WTC11 (cell line): ENCODE data around the gene WDFY4. TPM values are rescaled to one million over a fixed set of nuclear protein-coding genes. Genes with fewer than 3 reads are reported as not detected.

Experiments used
- ATAC-seq: fragments of 200-7000 bp; cut with Tn5 transposase; 2 replicates; pipeline ENCODE4 v1.10.0; 2021; ENCODE audit warnings: mild to moderate bottlenecking, moderate library complexity
- CTCF ChIA-PET: fragments of 300-600 bp; sonication (Branson Sonifier 250); formaldehyde crosslinking; loops from one replicate; lab custom pipeline; 2021; ENCODE audit warnings: antibody characterized with exemption; lab: Charles Lee
- POLR2A ChIA-PET: fragments of 350-600 bp; sonication (Branson Sonifier 250); formaldehyde crosslinking; loops from one replicate; lab custom pipeline; 2021; ENCODE audit warnings: antibody characterized with exemption; lab: Charles Lee
- DNase-seq: peaks from one replicate; pipeline ENCODE4 v3.0.0; 2021; ENCODE audit warnings: low spot score
- H3K27ac Mint-ChIP-seq: 2 replicates; pipeline ENCODE4 v1.8.0; 2021; ENCODE audit warnings: mixed read lengths
- H3K27me3 Mint-ChIP-seq: 2 replicates; pipeline ENCODE4 v1.8.0; 2021; ENCODE audit warnings: low read depth, mild to moderate bottlenecking, moderate library complexity, mixed read lengths
- H3K36me3 Mint-ChIP-seq: 2 replicates; pipeline ENCODE4 v1.8.0; 2021; ENCODE audit warnings: mixed read lengths
- H3K4me1 Mint-ChIP-seq: 2 replicates; pipeline ENCODE4 v1.8.0; 2022; ENCODE audit warnings: mixed read lengths
- H3K4me3 Mint-ChIP-seq: 2 replicates; pipeline ENCODE4 v1.8.0; 2021; ENCODE audit warnings: mild to moderate bottlenecking, moderate library complexity, mixed read lengths
- H3K9me3 Mint-ChIP-seq: 2 replicates; pipeline ENCODE4 v1.8.0; 2021; ENCODE audit warnings: mixed read lengths
- CBFB ChIP-seq: sonication (generic); formaldehyde crosslinking; IDR thresholded peaks from 2 replicates; pipeline ENCODE4 v1.8.1; 2022; ENCODE audit warnings: mild to moderate bottlenecking, low read depth, missing genetic modification reagents
- ETV6 ChIP-seq: sonication (generic); formaldehyde crosslinking; IDR thresholded peaks from 2 replicates; pipeline ENCODE4 v1.8.1; 2022; ENCODE audit warnings: mild to moderate bottlenecking, missing genetic modification reagents
- HMGA2 ChIP-seq: fragments of 250-450 bp; sonication (Bioruptor Pico); IDR thresholded peaks from 2 replicates; pipeline ENCODE4 v1.4.0; 2021; ENCODE audit warnings: mild to moderate bottlenecking, moderate library complexity
- IRF2 ChIP-seq: sonication (generic); formaldehyde crosslinking; IDR thresholded peaks from 2 replicates; pipeline ENCODE4 v1.8.0; 2022; ENCODE audit warnings: low read depth, missing genetic modification reagents, borderline replicate concordance
- JUN ChIP-seq: sonication (generic); formaldehyde crosslinking; IDR thresholded peaks from 2 replicates; pipeline ENCODE4 v1.8.0; 2023; ENCODE audit warnings: mild to moderate bottlenecking, missing genetic modification reagents
- NR2C2 ChIP-seq: sonication (generic); formaldehyde crosslinking; IDR thresholded peaks from 2 replicates; pipeline ENCODE4 v1.8.0; 2022; ENCODE audit warnings: mild to moderate bottlenecking, missing genetic modification reagents
- PRRX2 ChIP-seq: fragments of 250-450 bp; sonication (Bioruptor Pico); IDR thresholded peaks from 2 replicates; pipeline ENCODE4 v1.8.0; 2021; ENCODE audit warnings: mild to moderate bottlenecking
- TCF7 ChIP-seq: sonication (generic); formaldehyde crosslinking; IDR thresholded peaks from 2 replicates; pipeline ENCODE4 v1.8.0; 2022; ENCODE audit warnings: mild to moderate bottlenecking, low read depth, missing genetic modification reagents, moderate library complexity
- ZNF423 ChIP-seq: fragments of 250-450 bp; sonication (Bioruptor Pico); IDR thresholded peaks from 2 replicates; pipeline ENCODE4 v2.1.2; 2022; ENCODE audit warnings: mild to moderate bottlenecking, moderate library complexity
- total RNA-seq: library from RNA; stranded (reverse); gene quantifications from 3 replicates; pipeline ENCODE4 v1.2.3, GENCODE V29; 2021
- TF ChIP-seq, protein P1 (sequence below): fragments of 250-450 bp; sonication (Bioruptor Pico); conservative IDR thresholded peaks from 2 replicates; pipeline ENCODE4 v1.9.0; 2021; ENCODE audit warnings: mild to moderate bottlenecking
- TF ChIP-seq, protein P2 (sequence below): fragments of 250-450 bp; sonication (Bioruptor Pico); IDR thresholded peaks from 2 replicates; pipeline ENCODE4 v1.9.0; 2021; ENCODE audit warnings: mild to moderate bottlenecking
- TF ChIP-seq, protein P3 (sequence below): fragments of 250-450 bp; sonication (Bioruptor Pico); IDR thresholded peaks from 2 replicates; pipeline ENCODE4 v1.8.0; 2021; ENCODE audit warnings: mild to moderate bottlenecking
- TF ChIP-seq, protein P4 (sequence below): sonication (generic); formaldehyde crosslinking; IDR thresholded peaks from 2 replicates; pipeline ENCODE4 v1.8.1; 2023; ENCODE audit warnings: mild to moderate bottlenecking, moderate library complexity, missing genetic modification reagents
- TF ChIP-seq, protein P5 (sequence below): fragments of 250-450 bp; sonication (Bioruptor Pico); IDR thresholded peaks from 2 replicates; pipeline ENCODE4 v1.9.0; 2021; ENCODE audit warnings: mild to moderate bottlenecking
- TF ChIP-seq, protein P6 (sequence below): sonication (generic); formaldehyde crosslinking; IDR thresholded peaks from 2 replicates; pipeline ENCODE4 v1.8.1; 2022; ENCODE audit warnings: low read depth, missing genetic modification reagents, borderline replicate concordance

The WDFY4 gene
- total RNA-seq, 1 experiment from 2014 or later, result 0.13 TPM

GRCh38 chr10:48934672-48935501 is 250.2 kb downstream of the WDFY4 start:
- no peak overlapping the region for H3K4me3 Mint-ChIP-seq
- CTCF ChIA-PET, result interaction anchor here (1.0 kb wide), 1 partner anchor 189 kb away, joined by 3 read pairs; no protein-coding TSS in a partner anchor
- ATAC-seq (peak; percentile 27), DNase-seq (no peak)
- H3K27ac Mint-ChIP-seq, result no peak overlapping the region
- peaks cover 5% of the 10 kb centered on the region; the same call in 1 of the 2 replicates for H3K27me3 Mint-ChIP-seq
- H3K4me1 Mint-ChIP-seq, result peaks cover 15% of the 10 kb centered on the region
- no peaks in the 10 kb centered on the region for H3K36me3 Mint-ChIP-seq
- POLR2A ChIA-PET, result no interaction called here
- no peaks in the 10 kb centered on the region for H3K9me3 Mint-ChIP-seq
- TF ChIP-seq ZNF423 (CRISPR knock-in tag), result 0 out of 2 replicates have a peak, but pooled peaks have one; percentile 8
- no peak for TF ChIP-seq IRF2 (CRISPR knock-in tag)
- TF ChIP-seq, protein P1, sequence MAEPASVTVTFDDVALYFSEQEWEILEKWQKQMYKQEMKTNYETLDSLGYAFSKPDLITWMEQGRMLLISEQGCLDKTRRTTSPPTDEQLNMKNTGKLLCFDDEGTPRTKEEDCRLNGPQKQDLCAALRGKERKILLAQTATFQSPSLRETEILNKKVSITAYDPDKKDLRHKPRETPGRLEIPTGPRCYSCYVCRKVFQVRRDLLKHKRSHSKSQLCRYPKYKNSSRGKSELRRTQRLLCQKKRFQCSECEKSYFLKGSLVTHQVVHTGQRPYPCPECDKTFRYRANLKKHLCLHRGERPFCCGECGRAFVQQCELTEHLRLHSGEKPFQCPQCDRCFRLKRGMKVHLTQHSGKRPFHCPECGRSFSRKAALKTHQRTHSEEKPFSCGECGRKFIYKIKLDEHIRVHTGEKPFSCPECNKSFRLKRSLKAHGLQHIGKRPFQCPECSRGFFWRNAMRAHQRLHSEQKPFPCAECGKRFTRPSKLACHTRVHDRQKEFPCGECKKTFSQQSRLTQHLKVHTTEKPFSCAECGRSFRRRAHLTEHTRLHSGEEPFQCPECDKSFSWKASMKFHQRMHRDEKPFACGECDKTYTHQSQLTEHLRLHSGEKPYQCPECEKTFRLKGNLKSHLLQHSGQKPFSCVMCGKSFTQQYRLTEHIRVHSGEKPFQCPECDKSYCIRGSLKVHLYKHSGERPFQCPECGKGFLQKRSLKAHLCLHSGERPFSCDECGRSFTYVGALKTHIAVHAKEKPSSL (CRISPR knock-in tag), result no peak
- TF ChIP-seq JUN (CRISPR knock-in tag), result no peak
- TF ChIP-seq, protein P2, sequence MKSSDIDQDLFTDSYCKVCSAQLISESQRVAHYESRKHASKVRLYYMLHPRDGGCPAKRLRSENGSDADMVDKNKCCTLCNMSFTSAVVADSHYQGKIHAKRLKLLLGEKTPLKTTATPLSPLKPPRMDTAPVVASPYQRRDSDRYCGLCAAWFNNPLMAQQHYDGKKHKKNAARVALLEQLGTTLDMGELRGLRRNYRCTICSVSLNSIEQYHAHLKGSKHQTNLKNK, result no peak
- TF ChIP-seq, all 79 proteins: peak for 1

- H3K4me1 Mint-ChIP-seq, result peaks cover 15% of the 10 kb centered on the region
- H3K4me3 Mint-ChIP-seq, result no peak overlapping the region
- no peak for DNase-seq
- no peak for ATAC-seq
- H3K9me3 Mint-ChIP-seq, result no peaks in the 10 kb centered on the region
- no peaks in the 10 kb centered on the region for H3K36me3 Mint-ChIP-seq
- no peak overlapping the region for H3K27ac Mint-ChIP-seq
- H3K27me3 Mint-ChIP-seq, result peaks cover 5% of the 10 kb centered on the region; the same call in 1 of the 2 replicates
- ChIA-PET CTCF (no interaction called here), POLR2A (no interaction called here)
- no peak for TF ChIP-seq IRF2 (CRISPR knock-in tag)
- TF ChIP-seq ETV6 (CRISPR knock-in tag), result no peak
- TF ChIP-seq NR2C2 (CRISPR knock-in tag), result no peak
- TF ChIP-seq TCF7 (CRISPR knock-in tag), result no peak
- TF ChIP-seq, protein P3, sequence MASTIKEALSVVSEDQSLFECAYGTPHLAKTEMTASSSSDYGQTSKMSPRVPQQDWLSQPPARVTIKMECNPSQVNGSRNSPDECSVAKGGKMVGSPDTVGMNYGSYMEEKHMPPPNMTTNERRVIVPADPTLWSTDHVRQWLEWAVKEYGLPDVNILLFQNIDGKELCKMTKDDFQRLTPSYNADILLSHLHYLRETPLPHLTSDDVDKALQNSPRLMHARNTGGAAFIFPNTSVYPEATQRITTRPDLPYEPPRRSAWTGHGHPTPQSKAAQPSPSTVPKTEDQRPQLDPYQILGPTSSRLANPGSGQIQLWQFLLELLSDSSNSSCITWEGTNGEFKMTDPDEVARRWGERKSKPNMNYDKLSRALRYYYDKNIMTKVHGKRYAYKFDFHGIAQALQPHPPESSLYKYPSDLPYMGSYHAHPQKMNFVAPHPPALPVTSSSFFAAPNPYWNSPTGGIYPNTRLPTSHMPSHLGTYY, result no peak
These were observed 250.9 kb downstream of the WDFY4 start for GRCh38 chr10:48935577-48935976.

DNA sequence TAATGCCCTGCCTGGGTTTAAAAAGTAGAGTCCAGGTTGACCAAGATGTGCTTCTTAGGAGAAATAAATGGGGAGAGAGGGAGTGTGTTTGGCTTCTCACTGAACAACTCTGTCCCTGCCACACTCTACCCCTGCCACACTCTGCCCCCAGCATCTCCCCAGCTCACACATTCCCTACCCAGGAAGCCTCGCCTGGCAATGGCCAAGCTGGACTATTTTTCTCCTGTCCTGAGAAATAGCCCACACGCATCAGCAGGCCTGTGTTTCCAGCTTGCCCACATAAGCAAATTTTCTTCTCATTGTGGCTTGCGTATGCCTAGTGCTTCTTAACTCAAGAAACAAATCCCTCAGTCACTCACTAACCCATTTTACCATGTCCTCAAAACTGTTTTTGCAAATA is 253.1 kb downstream of the WDFY4 start:
- Mint-ChIP-seq H3K27me3 (0 out of 2 replicates have a peak, but pooled peaks cover 1% of the 10 kb centered on the region), H3K27ac (no peak overlapping the region), H3K9me3 (no peaks in the 10 kb centered on the region), H3K36me3 (no peaks in the 10 kb centered on the region), H3K4me1 (peaks cover 6% of the 10 kb centered on the region), H3K4me3 (no peak overlapping the region)
- DNase-seq, result no peak
- ChIA-PET CTCF (interaction anchor here (1.2 kb wide), 1 partner anchor 280 kb away, joined by 5 read pairs; no protein-coding TSS in a partner anchor), POLR2A (no interaction called here)
- TF ChIP-seq PRRX2, result no peak
- TF ChIP-seq, protein P4, sequence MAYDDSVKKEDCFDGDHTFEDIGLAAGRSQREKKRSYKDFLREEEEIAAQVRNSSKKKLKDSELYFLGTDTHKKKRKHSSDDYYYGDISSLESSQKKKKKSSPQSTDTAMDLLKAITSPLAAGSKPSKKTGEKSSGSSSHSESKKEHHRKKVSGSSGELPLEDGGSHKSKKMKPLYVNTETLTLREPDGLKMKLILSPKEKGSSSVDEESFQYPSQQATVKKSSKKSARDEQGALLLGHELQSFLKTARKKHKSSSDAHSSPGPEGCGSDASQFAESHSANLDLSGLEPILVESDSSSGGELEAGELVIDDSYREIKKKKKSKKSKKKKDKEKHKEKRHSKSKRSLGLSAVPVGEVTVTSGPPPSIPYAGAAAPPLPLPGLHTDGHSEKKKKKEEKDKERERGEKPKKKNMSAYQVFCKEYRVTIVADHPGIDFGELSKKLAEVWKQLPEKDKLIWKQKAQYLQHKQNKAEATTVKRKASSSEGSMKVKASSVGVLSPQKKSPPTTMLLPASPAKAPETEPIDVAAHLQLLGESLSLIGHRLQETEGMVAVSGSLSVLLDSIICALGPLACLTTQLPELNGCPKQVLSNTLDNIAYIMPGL (CRISPR knock-in tag), result no peak
- TF ChIP-seq CBFB, result no peak
- TF ChIP-seq, protein P5, sequence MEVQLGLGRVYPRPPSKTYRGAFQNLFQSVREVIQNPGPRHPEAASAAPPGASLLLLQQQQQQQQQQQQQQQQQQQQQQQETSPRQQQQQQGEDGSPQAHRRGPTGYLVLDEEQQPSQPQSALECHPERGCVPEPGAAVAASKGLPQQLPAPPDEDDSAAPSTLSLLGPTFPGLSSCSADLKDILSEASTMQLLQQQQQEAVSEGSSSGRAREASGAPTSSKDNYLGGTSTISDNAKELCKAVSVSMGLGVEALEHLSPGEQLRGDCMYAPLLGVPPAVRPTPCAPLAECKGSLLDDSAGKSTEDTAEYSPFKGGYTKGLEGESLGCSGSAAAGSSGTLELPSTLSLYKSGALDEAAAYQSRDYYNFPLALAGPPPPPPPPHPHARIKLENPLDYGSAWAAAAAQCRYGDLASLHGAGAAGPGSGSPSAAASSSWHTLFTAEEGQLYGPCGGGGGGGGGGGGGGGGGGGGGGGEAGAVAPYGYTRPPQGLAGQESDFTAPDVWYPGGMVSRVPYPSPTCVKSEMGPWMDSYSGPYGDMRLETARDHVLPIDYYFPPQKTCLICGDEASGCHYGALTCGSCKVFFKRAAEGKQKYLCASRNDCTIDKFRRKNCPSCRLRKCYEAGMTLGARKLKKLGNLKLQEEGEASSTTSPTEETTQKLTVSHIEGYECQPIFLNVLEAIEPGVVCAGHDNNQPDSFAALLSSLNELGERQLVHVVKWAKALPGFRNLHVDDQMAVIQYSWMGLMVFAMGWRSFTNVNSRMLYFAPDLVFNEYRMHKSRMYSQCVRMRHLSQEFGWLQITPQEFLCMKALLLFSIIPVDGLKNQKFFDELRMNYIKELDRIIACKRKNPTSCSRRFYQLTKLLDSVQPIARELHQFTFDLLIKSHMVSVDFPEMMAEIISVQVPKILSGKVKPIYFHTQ, result no peak
- TF ChIP-seq HMGA2, result no peak
- TF ChIP-seq, protein P6, sequence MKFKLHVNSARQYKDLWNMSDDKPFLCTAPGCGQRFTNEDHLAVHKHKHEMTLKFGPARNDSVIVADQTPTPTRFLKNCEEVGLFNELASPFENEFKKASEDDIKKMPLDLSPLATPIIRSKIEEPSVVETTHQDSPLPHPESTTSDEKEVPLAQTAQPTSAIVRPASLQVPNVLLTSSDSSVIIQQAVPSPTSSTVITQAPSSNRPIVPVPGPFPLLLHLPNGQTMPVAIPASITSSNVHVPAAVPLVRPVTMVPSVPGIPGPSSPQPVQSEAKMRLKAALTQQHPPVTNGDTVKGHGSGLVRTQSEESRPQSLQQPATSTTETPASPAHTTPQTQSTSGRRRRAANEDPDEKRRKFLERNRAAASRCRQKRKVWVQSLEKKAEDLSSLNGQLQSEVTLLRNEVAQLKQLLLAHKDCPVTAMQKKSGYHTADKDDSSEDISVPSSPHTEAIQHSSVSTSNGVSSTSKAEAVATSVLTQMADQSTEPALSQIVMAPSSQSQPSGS (CRISPR knock-in tag), result no peak
- ATAC-seq, result no peak
